Gastrocnemius medialis (tissue), 4 donors: ENCODE measurements around the gene ZNF672.

Source experiments
- CTCF ChIP-seq, 5 experiments: fragments of 450-650 bp in 3 of 5; fragments of 200-600 bp in 2 of 5; sonication (generic) in 2 of 5; IDR thresholded peaks in 4 of 5; conservative IDR thresholded peaks in 1 of 5; 1 replicate in 4 of 5; 2 replicates in 1 of 5; pipeline ENCODE4 v1.5.1; 2016 to 2019; ENCODE audit warnings: antibody characterized with exemption in 5 of 5, mild to moderate bottlenecking in 3 of 5, moderate library complexity in 3 of 5
- POLR2A ChIP-seq, 2 donors: fragments of 450-650 bp; IDR thresholded peaks; one replicate each; pipeline ENCODE4 v1.6.1; 2017; ENCODE audit warnings: antibody characterized with exemption in 2 of 2, mild to moderate bottlenecking in 2 of 2, moderate library complexity in 2 of 2

- TF ChIP-seq CTCF (IDR thresholded peaks at IDR 0.05 in 4 of 5, conservative IDR thresholded peaks at IDR 0.05 in 1 of 5) (no peak), POLR2A (IDR thresholded peaks at IDR 0.05) (no peak)
Measured at GRCh38 chr1:248855580-248855979, 17.6 kb downstream of the ZNF672 start.
